BE2C (cell line): ENCODE measurements around the gene UBQLNL.

Source experiments
- DNase-seq: peaks from one replicate; pipeline ENCODE4 v3.0.0-alpha.2; 2020
- H3K27me3 ChIP-seq: fragments of 250-450 bp; sonication (Bioruptor Pico); 2 replicates; pipeline ENCODE4 v1.5.1; 2020; ENCODE audit warnings: mild to moderate bottlenecking
- H3K36me3 ChIP-seq: fragments of 250-450 bp; sonication (Bioruptor Pico); 2 replicates; pipeline ENCODE4 v1.5.1; 2020; ENCODE audit warnings: mild to moderate bottlenecking
- H3K4me1 ChIP-seq: fragments of 250-450 bp; sonication (Bioruptor Pico); 2 replicates; pipeline ENCODE4 v1.5.1; 2020
- H3K4me3 ChIP-seq: 2 replicates; pipeline ENCODE4 v1.5.1; 2011; ENCODE audit warnings: low read depth, low read length
- H3K9me3 ChIP-seq: fragments of 250-450 bp; sonication (Bioruptor Pico); 2 replicates; pipeline ENCODE4 v1.5.1; 2020
- CTCF ChIP-seq: IDR thresholded peaks from 2 replicates; pipeline ENCODE4 v1.5.1; 2012; ENCODE audit warnings: mild to moderate bottlenecking, low read depth, low read length

Gene UBQLNL

GRCh38 chr11:5505363-5506048 lies 11.0 kb downstream of the UBQLNL start:
- no peaks in the 10 kb centered on the region for H3K4me1 ChIP-seq
- DNase-seq, result no peak
- no peak overlapping the region for H3K4me3 ChIP-seq
- no peaks in the 10 kb centered on the region for H3K27me3 ChIP-seq
- H3K36me3 ChIP-seq, result no peaks in the 10 kb centered on the region
- no peak for TF ChIP-seq CTCF
- no peaks in the 10 kb centered on the region for H3K9me3 ChIP-seq

- Histone ChIP-seq H3K36me3 (no peaks in the 10 kb centered on the region), H3K9me3 (no peaks in the 10 kb centered on the region), H3K4me1 (no peaks in the 10 kb centered on the region), H3K4me3 (no peak overlapping the region), H3K27me3 (no peaks in the 10 kb centered on the region)
- DNase-seq, result no peak
- no peak for TF ChIP-seq CTCF
Observed at GRCh38 chr11:5504403-5504921, 12.0 kb downstream of the UBQLNL start.

GRCh38 chr11:5500393-5500801 lies 16.1 kb downstream of the UBQLNL start:
- Histone ChIP-seq H3K9me3 (no peaks in the 10 kb centered on the region), H3K36me3 (no peaks in the 10 kb centered on the region), H3K4me1 (no peaks in the 10 kb centered on the region), H3K4me3 (no peak overlapping the region), H3K27me3 (no peaks in the 10 kb centered on the region)
- no peak for TF ChIP-seq CTCF
- no peak for DNase-seq

- no peaks in the 10 kb centered on the region for H3K4me1 ChIP-seq
- no peak overlapping the region for H3K4me3 ChIP-seq
- no peaks in the 10 kb centered on the region for H3K9me3 ChIP-seq
- no peak for DNase-seq
- no peaks in the 10 kb centered on the region for H3K27me3 ChIP-seq
- no peaks in the 10 kb centered on the region for H3K36me3 ChIP-seq
- no peak for TF ChIP-seq CTCF
Observed at GRCh38 chr11:5499671-5500070, 16.8 kb downstream of the UBQLNL start.

GRCh38 chr11:5489576-5490357 lies 26.7 kb downstream of the UBQLNL start:
- Histone ChIP-seq H3K4me3 (no peak overlapping the region), H3K27me3 (no peaks in the 10 kb centered on the region), H3K9me3 (no peaks in the 10 kb centered on the region), H3K36me3 (no peaks in the 10 kb centered on the region), H3K4me1 (no peaks in the 10 kb centered on the region)
- DNase-seq, result no peak
- TF ChIP-seq CTCF, result no peak
